ENCODE data around the gene HSBP1. TPM values are rescaled to one million over a fixed set of nuclear protein-coding genes. Genes with fewer than 3 reads are reported as not detected.

The HSBP1 gene
- 10 to 100 TPM; 17.7 to 33.3 (median 30.0) TPM for total RNA-seq
- 30.7 TPM for total RNA-seq (2013)
- 11.4 to 40.5 (median 19.7) reads per million in 29 experiments for total RNA-seq

DNA sequence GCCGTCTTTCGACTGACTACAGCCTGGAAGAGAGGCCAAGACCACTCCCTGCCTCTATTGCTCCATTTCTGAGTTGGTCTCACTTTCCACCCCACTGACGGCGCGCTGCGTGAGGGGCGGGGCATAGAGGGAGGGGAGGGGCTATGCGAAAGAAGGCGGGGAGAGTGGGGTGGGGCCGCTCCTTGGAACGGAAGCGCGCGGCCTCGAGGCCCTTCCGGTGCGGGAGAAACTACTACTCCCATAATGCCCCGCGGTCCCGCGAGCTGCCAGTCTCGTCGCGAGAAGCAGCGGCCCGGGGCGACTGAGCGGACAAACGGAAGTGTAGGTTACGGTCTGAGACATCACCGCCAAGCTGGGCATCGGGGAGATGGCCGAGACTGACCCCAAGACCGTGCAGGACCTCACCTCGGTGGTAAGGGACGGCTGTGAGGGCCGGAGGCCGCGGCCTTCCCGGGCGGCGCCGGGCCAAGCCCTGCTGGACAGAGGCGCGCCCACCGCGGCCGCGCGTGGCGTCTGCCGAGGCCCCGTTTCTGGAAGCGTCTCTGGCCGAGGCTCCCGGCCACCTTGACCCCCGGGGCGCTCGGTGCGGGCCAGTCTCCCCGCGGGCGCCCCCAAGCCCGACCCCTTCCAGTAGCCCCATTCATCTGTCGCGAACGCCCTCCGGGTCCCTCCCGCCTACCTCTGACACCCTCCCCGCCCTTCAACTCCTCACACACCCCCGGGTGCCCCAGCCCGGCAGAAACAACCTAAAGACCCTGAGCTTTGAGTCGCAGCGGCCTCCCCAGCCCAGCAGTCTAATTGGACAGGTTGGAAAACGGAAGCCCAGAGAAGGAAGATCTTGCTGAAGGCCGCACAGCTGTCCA, at the start of gene HSBP1:
Gene HSBP1 (plus strand): TSS at position 269 of the 863 bp plus-strand sequence. CDS start 99 bp downstream, at position 368.
- WGBS (ENCODE audit: insufficient coverage) = under 1% methylated on average over 60 of the region's 76 CpGs
- peaks cover 31 to 48% (median 37%) of the 10 kb centered on the region in 3 donors for H3K4me1 Mint-ChIP-seq
- peak within 1 kb of the TSS; percentile 64 for H3K27ac ChIP-seq (ENCODE audit: low read length)
- no peaks in the 10 kb centered on the region for H3K9me3 Mint-ChIP-seq
- ChIA-PET POLR2A (interaction anchor here in 1 of 2 donors (0.5 kb wide), 1 partner anchor 15 kb away, joined by 4 read pairs; no protein-coding TSS in a partner anchor), CTCF (interaction anchor here in 1 of 2 donors (0.6 to 1.5 kb wide), 2 partner anchors 95 to 379 kb away, joined by 3 to 6 read pairs; partner anchors contain the start of gene TAF1C)
- no peaks in the 10 kb centered on the region for H3K27me3 Mint-ChIP-seq
- no peaks in the 10 kb centered on the region for H3K9me3 ChIP-seq
- H3K27ac Mint-ChIP-seq = peak within 1 kb of the TSS; percentile 90 to 94
- peak; percentile 83 to 94 (median 91) for DNase-seq
- H3K36me3 ChIP-seq (ENCODE audit: control insufficient read depth in 2 of 2, extremely low read depth in 1 of 2, insufficient read depth in 1 of 2, low read length in 1 of 2) = peaks cover 0 to 25% of the 10 kb centered on the region in 2 donors
- H3K4me3 Mint-ChIP-seq = peak within 1 kb of the TSS; percentile 91 to 97 (median 96)
- peaks cover 6 to 23% of the 10 kb centered on the region in 2 experiments for H3K4me1 ChIP-seq (ENCODE audit: control insufficient read depth in 1 of 2, extremely low read depth in 1 of 2, insufficient read depth in 2 of 2, low read length in 2 of 2)
- H3K27me3 ChIP-seq (replicated peaks in 1 of 2; ENCODE audit: control insufficient read depth in 2 of 2, extremely low read depth in 1 of 2, insufficient read depth in 2 of 2, low read length in 1 of 2) = peaks cover 0 to 4% of the 10 kb centered on the region in 2 experiments
- H3K4me3 ChIP-seq (ENCODE audit: control insufficient read depth in 1 of 2, extremely low read depth in 1 of 2, low read length in 1 of 2) = peak within 1 kb of the TSS; percentile 72 to 94
- ATAC-seq (replicated peaks in 1 of 4) = peak; percentile 95 to 99 (median 98)
- H3K36me3 Mint-ChIP-seq = peaks cover 29% of the 10 kb centered on the region

DNA sequence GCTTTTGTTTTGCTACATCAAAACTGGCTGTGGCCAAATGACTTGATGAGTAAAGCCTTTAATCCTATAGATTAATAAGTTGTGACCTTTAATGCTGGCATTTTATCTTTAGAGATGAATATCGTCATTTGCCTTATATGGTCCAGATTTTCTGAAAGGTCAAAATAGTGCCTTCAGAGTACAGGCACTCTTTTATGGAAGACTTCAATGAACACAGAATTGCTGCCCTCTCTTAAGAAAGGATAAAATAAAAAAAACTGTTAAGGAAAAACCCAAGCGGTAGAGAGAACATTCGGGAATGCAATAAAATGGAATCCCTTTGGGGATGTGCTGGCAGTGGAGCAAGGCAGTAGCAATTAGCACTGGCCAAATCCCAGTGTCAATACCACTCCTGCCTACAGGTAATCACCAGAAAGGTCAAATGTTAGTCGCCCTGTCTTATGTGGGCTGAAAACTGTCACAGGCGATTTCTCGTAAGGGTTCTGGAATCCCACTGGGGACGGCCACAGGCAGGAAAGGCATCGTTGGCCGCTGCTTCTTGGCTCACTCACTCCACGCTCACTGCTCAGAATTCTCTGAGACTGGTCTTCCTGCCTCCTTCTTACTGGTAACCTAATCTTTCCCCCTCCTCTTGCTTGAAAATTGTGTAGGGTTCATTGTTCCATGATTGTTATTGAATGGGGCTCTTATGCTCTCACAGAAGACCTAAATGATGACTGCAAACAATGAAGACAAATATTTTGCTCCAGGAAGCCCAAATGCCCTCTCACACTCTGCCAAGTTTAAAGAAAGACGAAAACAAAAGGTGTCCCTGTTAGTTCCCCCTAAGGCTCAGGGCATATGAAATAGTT, 45.4 kb upstream of the HSBP1 start:
- no peaks in the 10 kb centered on the region for H3K36me3 ChIP-seq (ENCODE audit: control insufficient read depth in 2 of 2, extremely low read depth in 1 of 2, insufficient read depth in 1 of 2, low read length in 1 of 2)
- H3K27ac Mint-ChIP-seq = no peak overlapping the region
- no peaks in the 10 kb centered on the region for H3K9me3 Mint-ChIP-seq
- H3K4me3 ChIP-seq (ENCODE audit: control insufficient read depth in 1 of 2, extremely low read depth in 1 of 2, low read length in 1 of 2) = no peak overlapping the region
- DNase-seq = no peak
- no peaks in the 10 kb centered on the region for H3K4me1 Mint-ChIP-seq
- no peak for ATAC-seq (replicated peaks in 1 of 4)
- no peaks in the 10 kb centered on the region for H3K4me1 ChIP-seq (ENCODE audit: control insufficient read depth in 1 of 2, extremely low read depth in 1 of 2, insufficient read depth in 2 of 2, low read length in 2 of 2)
- H3K4me3 Mint-ChIP-seq = no peak overlapping the region
- no peaks in the 10 kb centered on the region for H3K9me3 ChIP-seq
- POLR2A ChIA-PET = interaction anchor here in 1 of 2 donors (0.6 kb wide), 1 partner anchor 9 kb away, joined by 4 read pairs; no protein-coding TSS in a partner anchor
- CTCF ChIA-PET = no interaction called here
- H3K27me3 Mint-ChIP-seq = peaks cover 1 to 13% of the 10 kb centered on the region in 2 donors
- H3K36me3 Mint-ChIP-seq = no peaks in the 10 kb centered on the region
- H3K27ac ChIP-seq (ENCODE audit: low read length) = no peak overlapping the region
- H3K27me3 ChIP-seq (replicated peaks in 1 of 2; ENCODE audit: control insufficient read depth in 2 of 2, extremely low read depth in 1 of 2, insufficient read depth in 2 of 2, low read length in 1 of 2) = peaks cover 0 to 4% of the 10 kb centered on the region in 2 experiments
- 83% methylated on average over 9 of the region's 11 CpGs for WGBS (ENCODE audit: insufficient coverage)

DNA sequence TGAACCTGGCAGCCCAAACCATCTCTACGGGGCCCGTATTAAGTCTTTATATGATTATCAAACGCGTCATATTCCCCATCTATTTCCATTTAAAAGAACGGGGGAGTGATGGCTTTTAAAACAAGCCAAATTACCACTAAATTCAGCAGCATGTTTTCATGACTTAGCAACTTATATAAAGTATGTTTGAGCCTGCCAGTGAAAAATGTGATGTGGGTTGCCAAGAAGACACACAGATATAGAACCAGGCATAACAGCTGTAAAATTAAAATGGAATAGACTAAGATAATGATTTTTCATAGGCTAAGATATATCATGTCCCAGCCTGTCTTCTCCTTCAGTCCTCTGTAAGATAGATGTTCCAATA, 44.8 kb upstream of the HSBP1 start:
- CTCF ChIA-PET = no interaction called here

DNA sequence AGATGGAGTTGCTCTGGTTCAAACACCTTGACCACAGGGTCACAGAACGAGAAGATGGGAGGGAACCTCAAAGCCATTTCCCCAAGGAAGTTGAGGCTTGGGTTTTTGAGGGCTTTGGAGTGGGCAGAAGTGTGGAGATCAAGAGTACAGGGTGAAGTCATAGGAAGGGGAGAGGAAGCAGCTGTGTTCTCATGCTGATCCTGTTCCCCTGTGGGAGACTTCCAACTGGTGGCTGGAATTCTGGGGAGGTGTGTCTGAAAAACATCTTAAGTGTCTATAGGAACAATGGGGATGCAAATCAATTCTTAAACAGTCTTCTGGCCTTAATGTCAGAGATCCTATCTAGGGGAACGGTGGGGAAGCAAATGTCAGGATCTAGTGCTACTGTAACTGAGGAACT, 38.8 kb upstream of the HSBP1 start:
- no peaks in the 10 kb centered on the region for H3K9me3 Mint-ChIP-seq
- no peaks in the 10 kb centered on the region for H3K36me3 ChIP-seq (ENCODE audit: control insufficient read depth in 2 of 2, extremely low read depth in 1 of 2, insufficient read depth in 1 of 2, low read length in 1 of 2)
- peaks cover 8 to 18% of the 10 kb centered on the region in 2 donors for H3K27me3 Mint-ChIP-seq
- H3K27ac ChIP-seq (ENCODE audit: low read length) = no peak overlapping the region
- H3K4me1 ChIP-seq (ENCODE audit: control insufficient read depth in 1 of 2, extremely low read depth in 1 of 2, insufficient read depth in 2 of 2, low read length in 2 of 2) = no peaks in the 10 kb centered on the region
- peaks cover 0 to 8% of the 10 kb centered on the region in 2 experiments for H3K27me3 ChIP-seq (replicated peaks in 1 of 2; ENCODE audit: control insufficient read depth in 2 of 2, extremely low read depth in 1 of 2, insufficient read depth in 2 of 2, low read length in 1 of 2)
- DNase-seq = no peak
- H3K4me3 Mint-ChIP-seq = no peak overlapping the region
- H3K27ac Mint-ChIP-seq = no peak overlapping the region
- no peak for ATAC-seq (replicated peaks in 1 of 4)
- H3K9me3 ChIP-seq = no peaks in the 10 kb centered on the region
- no peak overlapping the region for H3K4me3 ChIP-seq (ENCODE audit: control insufficient read depth in 1 of 2, extremely low read depth in 1 of 2, low read length in 1 of 2)
- ChIA-PET POLR2A (no interaction called here), CTCF (no interaction called here)
- WGBS (ENCODE audit: insufficient coverage) = 25% methylated on average over 2 of the region's 2 CpGs
- H3K4me1 Mint-ChIP-seq = peaks cover 0 to 4% (median 0%) of the 10 kb centered on the region in 3 donors
- no peaks in the 10 kb centered on the region for H3K36me3 Mint-ChIP-seq

More for the DNA sequence above, 44.8 kb upstream of the HSBP1 start:
- Histone ChIP-seq H3K27ac (ENCODE audit: low read length) (no peak overlapping the region), H3K4me3 (ENCODE audit: control insufficient read depth in 1 of 2, extremely low read depth in 1 of 2, low read length in 1 of 2) (no peak overlapping the region), H3K36me3 (ENCODE audit: control insufficient read depth in 2 of 2, extremely low read depth in 1 of 2, insufficient read depth in 1 of 2, low read length in 1 of 2) (no peaks in the 10 kb centered on the region), H3K27me3 (replicated peaks in 1 of 2; ENCODE audit: control insufficient read depth in 2 of 2, extremely low read depth in 1 of 2, insufficient read depth in 2 of 2, low read length in 1 of 2) (peaks cover 0 to 4% of the 10 kb centered on the region in 2 experiments), H3K9me3 (no peaks in the 10 kb centered on the region), H3K4me1 (ENCODE audit: control insufficient read depth in 1 of 2, extremely low read depth in 1 of 2, insufficient read depth in 2 of 2, low read length in 2 of 2) (no peaks in the 10 kb centered on the region)
- WGBS (ENCODE audit: insufficient coverage) = no CpG with 5 or more reads among the region's 5 CpGs
- ATAC-seq (replicated peaks in 1 of 4) (no peak), DNase-seq (no peak)
- H3K4me1 Mint-ChIP-seq = no peaks in the 10 kb centered on the region
- H3K9me3 Mint-ChIP-seq = no peaks in the 10 kb centered on the region
- H3K4me3 Mint-ChIP-seq = no peak overlapping the region
- H3K27me3 Mint-ChIP-seq = peaks cover under 1 to 13% of the 10 kb centered on the region in 2 donors
- H3K27ac Mint-ChIP-seq = no peak overlapping the region
- no peaks in the 10 kb centered on the region for H3K36me3 Mint-ChIP-seq
- POLR2A ChIA-PET = no interaction called here

DNA sequence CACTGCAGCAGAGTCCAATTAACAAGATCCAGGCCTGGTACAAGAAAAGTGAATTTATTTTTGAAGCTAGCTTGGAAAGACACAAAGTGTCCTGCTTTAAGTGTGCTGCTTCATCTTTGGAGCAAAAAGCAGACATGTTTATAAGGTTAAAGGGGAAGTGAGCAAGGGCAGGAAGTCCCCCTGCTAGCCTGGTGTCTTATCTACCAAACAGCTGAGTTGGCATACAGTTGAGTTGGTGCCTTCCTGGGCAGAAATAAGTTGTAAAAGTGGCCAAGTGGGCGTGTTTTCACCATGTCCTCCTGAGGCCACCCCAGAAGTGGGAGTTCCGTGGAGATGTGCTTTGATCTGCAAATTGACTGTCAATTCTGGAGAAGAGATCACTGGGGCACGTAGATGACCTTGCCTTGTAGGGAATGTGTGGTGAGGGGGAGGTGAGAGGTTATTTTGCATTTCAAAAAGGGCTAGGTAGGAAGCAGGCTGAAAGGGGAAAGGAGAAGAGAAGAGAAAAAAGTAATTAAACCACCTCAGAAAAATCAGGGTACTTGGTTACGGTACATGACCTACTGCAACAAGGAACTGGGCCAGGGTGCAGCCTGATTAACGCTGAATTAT, 38.3 kb upstream of the HSBP1 start:
- WGBS (ENCODE audit: insufficient coverage) = 45% methylated on average over 4 of the region's 5 CpGs
- H3K36me3 ChIP-seq (ENCODE audit: control insufficient read depth in 2 of 2, extremely low read depth in 1 of 2, insufficient read depth in 1 of 2, low read length in 1 of 2) = no peaks in the 10 kb centered on the region
- no peaks in the 10 kb centered on the region for H3K9me3 Mint-ChIP-seq
- no peak for ATAC-seq (replicated peaks in 1 of 4)
- H3K27me3 Mint-ChIP-seq = peaks cover 8 to 18% of the 10 kb centered on the region in 2 donors
- no peak overlapping the region for H3K27ac Mint-ChIP-seq
- POLR2A ChIA-PET = no interaction called here
- peaks cover 0 to 4% (median 0%) of the 10 kb centered on the region in 3 donors for H3K4me1 Mint-ChIP-seq
- H3K4me3 ChIP-seq (ENCODE audit: control insufficient read depth in 1 of 2, extremely low read depth in 1 of 2, low read length in 1 of 2) = no peak overlapping the region
- no peaks in the 10 kb centered on the region for H3K4me1 ChIP-seq (ENCODE audit: control insufficient read depth in 1 of 2, extremely low read depth in 1 of 2, insufficient read depth in 2 of 2, low read length in 2 of 2)
- no peaks in the 10 kb centered on the region for H3K36me3 Mint-ChIP-seq
- H3K4me3 Mint-ChIP-seq = no peak overlapping the region
- no peak overlapping the region for H3K27ac ChIP-seq (ENCODE audit: low read length)
- DNase-seq = no peak
- H3K27me3 ChIP-seq (replicated peaks in 1 of 2; ENCODE audit: control insufficient read depth in 2 of 2, extremely low read depth in 1 of 2, insufficient read depth in 2 of 2, low read length in 1 of 2) = peaks cover 0 to 8% of the 10 kb centered on the region in 2 experiments
- CTCF ChIA-PET = no interaction called here
- no peaks in the 10 kb centered on the region for H3K9me3 ChIP-seq
